ENCODE data around the gene CFAP46.
"Not testable (repeated sequence)": the region's sequence is repeated elsewhere in the genome, so short reads cannot be mapped to it uniquely, and the experiment has no call there.

CFAP46 gene

DNA sequence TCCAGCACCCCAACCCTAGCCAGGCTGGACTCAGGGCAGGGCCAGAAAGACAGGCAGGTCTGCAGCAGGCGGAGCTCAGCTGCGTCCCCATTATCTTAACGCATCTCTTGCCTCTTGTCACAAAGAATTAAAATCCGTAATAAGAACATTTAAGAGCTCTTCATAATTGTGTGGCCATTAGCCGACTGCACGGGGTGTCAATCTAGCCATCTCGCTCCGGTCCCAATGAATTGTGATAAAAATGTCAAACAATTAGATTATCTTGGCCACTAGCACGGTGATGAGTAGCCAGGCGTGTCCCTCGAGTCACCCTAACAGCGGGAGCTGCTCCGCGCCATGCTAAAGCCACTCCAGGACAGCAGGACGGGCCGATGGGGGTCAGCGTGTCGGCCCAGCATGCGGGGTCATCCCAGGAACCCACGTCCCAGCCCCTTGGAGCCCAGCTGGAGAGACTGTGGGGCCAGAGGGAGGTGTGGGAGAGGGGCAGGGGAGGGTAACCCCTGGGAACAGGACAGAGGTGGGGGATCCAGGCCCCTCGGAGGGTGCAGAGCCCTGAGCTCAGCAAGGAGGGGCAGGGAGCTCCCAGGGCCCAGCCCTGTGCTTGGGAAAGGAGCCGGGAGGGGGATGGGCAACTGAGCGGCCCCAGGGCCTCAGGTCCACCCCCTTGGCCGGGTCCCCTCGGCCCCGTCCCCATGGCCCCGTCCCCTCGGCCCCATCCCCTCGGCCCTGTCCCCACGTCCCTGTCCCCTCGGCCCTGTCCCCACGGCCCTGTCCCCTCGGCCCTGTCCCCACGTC, 138.8 kb downstream of the CFAP46 start:
- DNase-seq, result no peak

DNA sequence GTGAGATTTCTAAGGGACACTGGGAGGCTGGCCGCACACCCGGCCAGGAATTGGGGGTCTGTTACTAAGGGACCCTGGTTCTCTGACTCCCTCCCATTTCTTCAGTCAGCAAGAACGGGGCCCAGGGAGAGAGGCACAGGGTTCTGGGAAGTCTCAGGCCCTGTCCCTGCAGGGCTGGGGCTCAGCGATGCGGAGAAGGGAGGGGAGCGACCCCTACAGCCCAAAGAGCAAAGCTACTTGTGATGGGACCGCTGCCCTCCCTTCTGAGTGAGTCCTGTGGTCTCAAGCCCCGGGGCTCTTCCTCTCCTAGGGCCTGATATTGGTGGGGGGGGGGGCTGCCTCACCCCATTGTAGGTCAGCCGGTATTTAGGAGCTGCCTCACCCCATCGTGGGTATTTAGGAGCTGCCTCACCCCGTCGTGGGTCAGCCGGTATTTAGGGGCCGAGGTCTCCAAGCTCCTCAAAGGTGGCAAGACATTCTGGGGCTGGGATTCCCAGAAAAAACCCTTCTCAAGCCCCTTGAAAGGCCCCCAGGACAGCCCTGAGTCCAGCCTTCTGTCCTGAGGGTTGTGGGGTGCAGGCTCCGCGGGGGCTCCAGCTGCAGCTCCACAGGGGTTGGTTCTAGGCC, 139.6 kb downstream of the CFAP46 start:
- no peak for DNase-seq

DNA sequence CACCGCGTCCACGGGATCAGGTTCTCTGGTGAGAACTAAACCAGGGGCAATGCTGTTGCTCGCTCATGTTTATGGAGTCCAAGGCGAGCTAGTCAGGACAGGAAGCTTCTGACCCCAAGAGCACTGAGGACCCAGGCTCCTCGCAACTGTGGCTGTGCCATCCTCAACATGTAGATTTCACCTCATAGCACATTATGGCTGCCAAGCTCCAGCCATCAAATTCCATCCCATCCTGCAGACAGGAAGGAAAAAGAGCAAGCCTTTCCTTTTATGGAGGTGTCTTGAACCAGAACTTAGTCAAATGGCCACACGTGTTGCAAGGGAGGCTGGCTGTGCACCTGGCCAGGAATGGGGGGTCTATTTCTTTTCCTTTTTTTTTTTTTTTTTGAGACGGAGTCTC, 140.3 kb downstream of the CFAP46 start:
- DNase-seq, result no peak

- DNase-seq, result peak; percentile 10
These were observed 142.5 kb downstream of the CFAP46 start for GRCh38 chr10:132799865-132800264.

DNA sequence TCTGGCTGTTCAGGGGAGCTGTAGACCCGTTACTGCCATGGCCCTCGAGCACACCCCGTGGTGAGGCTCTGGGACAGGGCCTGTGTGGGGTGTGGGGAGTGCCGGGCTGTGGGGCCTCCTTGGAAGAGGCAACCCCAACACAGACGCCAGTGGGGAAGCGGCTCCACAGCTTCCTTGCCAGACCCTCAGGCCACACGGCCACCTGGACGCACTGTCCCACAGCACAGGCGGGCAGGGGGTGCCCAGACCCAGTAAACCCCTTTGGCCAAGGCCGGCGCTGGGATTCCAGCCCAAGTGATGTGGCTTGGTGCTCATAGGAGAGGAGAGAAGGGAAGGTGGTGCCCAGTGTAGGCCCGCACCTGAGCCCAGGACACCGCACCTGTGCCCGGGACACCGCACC, 143.5 kb downstream of the CFAP46 start:
- DNase-seq, result peak; percentile 12

GRCh38 chr10:132798403-132798802, 144.0 kb downstream of the CFAP46 start:
- peak; percentile 36 for DNase-seq

GRCh38 chr10:132797986-132798385, 144.4 kb downstream of the CFAP46 start:
- not testable (repeated sequence) for DNase-seq

DNA sequence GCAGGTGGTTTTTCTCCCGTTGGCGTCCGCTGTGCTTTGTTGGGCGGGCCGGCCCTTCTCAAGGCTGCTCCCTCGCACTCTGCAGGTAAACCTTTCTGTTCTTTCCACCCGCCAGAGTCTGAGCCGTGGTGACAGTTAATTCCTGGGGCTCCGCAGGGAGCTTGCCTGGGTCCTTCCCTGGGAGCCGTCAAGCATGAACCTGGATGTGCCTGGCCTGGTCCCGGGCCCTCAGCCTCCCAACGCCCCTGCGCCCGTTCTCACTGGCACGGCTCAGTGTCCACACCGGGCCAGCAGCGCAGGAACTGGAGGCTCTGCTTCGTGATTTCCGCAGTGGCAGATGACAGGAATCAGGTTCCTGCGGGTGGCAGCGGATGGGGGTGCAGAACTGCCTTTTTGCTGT, 145.5 kb downstream of the CFAP46 start:
- no peak for DNase-seq

DNA sequence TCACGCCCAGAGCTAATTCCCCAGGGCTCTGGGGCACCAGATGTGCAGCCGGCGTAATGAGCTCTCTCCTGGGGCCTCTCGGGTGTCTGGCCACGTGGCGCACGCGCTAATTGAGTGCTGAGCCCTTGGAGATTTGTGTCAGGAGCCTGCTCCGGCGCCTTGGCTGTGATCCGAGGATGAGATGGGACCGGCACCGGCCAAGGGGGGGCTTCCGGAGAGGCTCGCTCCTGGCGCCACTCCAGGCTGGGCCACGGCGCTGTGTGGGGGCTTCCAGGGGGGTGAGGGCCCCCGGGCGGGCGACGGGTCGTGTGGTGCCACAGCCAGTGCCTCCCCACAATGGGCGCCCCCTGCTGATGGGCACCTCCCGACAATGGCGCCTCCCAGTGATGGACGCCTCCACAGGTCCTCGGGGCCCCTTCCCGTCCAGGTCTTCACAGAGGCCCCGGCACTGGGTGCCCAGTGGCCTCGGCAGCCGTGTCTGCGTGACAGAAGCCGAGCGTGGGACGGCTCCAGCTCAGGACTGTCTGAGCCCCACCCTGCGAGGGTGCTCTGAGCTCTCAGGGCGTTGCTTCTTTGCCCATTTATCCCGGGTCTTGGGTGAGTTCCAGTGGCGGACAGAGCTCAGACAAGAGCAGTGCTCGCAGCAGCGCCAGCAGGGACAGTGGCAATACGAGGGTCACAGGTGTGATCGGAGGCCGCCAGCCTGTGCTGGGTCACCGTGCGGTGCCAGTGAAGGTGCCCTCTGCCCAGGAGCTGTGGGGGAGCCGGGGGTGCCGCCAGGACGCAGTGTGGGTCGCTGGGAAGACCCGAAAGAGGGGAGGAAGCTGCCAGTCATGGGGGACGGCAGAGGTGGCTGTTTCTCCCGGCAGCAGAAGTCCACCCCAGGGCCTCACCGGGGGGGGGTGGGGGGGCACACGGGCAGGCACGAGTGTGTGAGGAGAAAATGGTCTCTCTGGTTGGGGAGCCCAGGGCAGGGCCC, 148.2 kb downstream of the CFAP46 start:
- no peak for DNase-seq

DNA sequence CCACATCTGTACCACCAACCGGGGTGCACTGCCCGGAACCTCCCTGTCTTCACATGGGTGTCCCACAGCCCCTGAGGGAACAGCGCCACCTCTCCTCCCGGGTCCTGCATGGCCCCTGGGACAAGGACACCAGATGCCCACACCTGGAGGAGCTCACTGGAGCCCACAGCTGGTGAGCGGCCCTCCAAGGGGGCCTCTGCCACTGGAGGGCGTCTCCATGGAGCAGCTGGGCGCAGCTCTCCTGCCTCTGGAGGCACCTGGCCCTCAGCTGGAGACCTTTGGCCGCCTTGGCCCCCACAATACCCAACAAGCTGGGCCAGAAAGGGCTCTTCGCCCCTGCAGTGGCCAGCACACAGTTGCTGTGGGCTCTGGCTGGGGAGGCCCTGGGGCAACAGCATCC, 149.2 kb downstream of the CFAP46 start:
- DNase-seq, result no peak

DNA sequence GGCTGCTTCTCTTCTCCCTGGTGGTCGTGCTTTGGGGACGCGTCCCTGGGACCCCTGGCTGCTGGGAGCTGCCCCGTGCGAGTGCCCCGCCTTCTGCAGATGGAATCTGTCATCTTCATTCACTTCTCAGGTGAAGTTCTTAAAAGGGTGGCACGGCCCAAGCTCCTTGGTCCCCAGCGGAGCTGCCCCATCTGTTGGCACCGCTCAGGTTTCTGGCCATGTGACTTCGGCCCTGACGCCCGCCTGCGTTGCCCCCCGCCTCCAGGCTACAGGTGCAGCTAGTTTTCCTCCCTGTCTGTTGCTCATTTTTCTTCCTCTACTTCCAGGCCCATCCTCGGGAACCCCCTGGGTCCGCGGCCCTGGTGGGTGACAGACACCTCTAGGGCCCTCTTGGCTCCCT, 149.6 kb downstream of the CFAP46 start:
- no peak for DNase-seq

GRCh38 chr10:132792099-132792498, 150.3 kb downstream of the CFAP46 start:
- DNase-seq, result not testable (repeated sequence)

DNA sequence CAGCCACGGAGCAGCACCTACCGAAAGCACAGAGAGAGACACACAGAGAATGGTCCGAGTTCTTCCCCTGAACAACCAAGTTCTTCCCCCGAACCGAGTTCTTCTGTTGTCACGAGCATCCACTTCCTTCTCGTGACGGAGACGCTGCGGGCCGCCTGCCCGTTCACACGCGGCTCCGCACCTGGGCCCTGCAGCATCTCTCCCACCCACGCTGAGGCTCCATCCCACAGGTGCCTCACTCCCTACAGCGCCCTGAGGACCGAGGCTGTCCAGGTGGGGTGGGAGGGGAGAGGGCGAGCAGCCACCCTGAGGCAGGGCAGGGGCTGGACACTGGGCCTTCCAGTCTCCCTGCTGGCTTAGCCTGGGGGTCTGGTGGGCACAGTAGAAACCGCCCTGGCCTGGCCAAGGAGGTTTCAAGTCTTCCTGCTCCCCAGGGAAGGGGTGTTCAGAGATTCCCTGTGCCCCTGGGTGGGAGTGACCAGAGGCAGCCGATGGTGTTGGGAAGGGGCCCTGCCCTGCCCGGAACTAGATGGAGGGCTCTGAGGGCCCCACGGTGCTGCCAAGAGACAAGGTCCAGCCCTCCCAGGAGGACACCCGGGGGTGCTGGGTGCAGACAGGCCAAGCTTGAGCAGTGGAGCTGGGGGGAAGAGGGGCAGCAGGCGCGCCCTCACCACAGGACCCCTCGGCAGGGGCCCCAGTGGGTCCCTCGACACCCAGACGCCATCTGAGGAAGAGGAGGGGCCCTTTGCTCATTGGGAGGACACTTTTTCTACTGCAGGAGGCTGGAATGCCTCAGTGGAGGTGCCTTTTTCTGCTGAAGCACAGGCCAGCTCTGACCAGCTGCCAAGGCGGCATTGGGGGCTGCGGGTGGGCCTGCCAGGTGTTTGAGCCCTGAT, 151.2 kb downstream of the CFAP46 start:
- DNase-seq, result no peak

- DNase-seq, result no peak
These were observed 151.9 kb downstream of the CFAP46 start for GRCh38 chr10:132790470-132790869.

DNA sequence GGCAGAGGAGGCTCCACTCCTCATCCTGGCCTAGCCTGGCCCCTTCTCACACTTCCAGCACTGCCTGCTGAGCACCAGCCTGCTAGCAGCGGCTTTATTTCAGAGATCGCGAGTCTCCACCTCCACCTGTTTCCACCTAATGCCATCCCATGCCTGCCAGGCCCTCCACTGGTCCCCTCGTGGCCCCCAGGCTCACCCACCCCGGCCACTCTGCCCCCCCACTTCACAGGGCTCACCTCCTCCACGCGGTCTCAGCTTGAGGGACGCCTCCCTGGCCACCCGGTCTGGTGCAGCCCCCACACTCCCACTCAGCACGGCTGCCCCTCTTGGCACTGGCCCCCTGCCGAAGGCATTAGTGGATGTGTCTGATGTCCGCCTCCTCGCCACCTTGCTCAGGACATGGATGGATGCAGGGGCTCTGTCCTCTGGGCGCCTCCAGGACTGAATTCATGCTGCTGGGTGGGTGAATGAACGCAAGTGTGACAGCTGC, 152.7 kb downstream of the CFAP46 start:
- DNase-seq, result no peak

- DNase-seq, result no peak
These were observed 153.5 kb downstream of the CFAP46 start for GRCh38 chr10:132788831-132789219.

DNA sequence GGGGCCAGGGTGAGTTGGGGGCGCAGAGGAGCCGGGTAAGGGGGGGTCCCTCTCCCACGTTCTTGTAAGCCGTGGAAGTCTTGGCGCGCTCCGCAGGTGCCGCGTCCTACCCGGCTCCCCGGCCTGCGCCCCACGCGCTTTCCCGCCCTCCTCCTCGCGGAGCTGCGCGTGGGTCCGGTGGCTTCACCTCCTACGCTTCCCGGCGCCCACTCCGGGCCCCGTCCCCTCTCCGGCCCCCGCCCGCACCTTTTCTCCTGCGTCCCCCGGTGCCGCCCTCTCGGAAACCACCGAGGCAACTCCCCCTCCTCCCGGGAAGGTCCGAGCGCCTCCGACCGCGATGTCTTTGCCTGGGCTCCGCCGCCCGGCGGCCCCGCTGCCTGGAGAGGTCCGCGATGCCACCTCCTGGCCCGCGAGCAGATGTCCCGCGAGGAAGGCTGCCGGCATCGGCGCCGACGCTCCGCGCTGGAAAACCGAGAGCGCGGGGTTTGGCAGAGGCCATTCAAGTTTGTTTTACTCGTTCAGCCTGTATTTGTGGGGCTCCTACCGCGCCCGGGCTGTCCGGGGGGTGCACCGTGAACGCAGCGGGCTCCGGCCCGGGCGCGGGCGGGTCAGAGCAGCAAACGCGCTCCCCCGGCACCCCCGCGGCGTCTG, 154.1 kb downstream of the CFAP46 start:
- DNase-seq, result no peak

DNA sequence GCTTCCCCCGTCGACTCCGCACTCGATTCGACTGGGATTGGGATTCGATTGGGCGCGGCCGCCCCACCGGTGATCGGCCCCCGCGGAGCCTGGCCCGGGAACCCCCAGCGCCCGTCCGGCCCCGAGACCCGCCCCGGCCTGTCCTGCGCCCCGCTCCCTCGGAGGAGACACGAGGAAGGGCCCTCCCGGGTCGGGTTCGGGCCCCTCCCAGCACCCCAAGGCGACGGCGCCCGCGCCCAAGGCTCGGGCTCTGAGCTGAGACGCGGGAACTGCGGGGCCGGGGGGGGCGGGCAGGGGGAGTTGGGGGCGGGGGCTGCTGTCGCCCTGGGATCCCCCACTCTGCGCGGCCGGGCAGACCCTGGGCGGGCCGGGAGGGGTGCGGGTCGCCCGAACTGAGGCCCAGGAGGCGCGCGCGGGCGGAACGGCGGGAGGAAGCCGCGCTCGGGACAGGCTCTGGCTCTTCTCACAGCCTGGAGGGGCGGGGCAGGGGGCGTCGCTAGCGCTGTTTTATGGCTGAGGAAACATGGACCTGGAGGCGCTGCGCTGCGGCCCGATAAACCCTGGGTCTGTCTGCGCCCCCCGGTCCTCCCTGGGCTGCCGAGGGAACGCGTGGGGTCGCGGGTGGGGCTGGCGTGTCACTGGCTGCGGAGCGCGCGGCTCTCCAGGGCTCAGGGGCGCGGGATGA, 154.7 kb downstream of the CFAP46 start:
- no peak for DNase-seq

DNA sequence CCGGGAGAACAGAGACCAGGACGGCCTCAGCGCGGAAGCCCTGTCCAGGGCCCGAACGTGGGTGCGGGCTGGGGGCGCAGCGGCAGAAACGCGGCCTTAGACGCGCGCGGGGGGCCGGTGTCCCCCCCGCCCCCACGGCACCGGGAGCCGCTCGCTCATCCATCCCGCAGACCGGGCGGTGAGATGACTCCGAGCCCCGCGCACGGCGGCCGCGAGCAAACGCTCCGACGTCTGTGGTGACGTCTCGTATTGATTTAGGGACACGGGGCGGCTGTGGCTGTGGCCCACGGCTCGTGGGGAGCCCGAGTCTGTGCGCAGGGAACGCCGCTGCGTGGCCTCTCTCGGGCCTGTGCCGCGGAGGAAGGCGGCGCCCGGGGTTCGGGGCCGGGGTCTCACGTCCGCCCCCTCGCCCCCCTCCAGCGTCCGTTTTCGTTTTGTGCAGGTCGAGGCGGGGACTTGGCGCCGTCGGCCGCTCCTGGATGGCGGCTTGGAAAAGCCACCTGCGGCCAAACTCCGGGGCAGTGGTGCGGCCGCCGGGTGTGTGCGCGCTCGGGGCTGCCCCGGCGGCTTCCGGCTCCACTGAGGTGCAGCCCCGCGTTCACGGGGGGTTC, 155.4 kb downstream of the CFAP46 start:
- no peak for DNase-seq

DNA sequence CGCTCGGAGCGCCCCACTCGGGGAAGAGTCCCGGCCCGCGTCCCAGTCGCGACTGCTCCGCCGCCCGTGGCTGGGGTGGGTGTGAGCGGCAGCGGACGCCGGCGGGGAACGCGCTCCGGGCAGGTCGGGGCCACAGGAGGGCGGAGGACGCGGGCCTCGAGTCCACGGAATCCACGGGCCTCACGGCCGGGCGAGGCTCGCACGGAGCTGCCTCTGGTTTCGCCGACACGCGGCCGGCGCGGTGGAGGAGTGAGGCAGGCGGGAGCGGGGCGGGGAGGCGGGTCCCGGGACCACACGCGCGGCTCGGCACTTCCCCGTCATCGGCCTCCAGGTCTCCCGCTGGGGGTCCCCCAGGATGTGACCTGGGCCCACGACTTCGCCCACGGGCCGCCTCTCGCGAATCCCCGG, 155.9 kb downstream of the CFAP46 start:
- DNase-seq, result no peak

Data from left hindlimb (tissue), 1 donor.